Globus pallidus (tissue), 1 donor: ENCODE data around the gene JOSD2.
A peak's percentile ranks its signal among the peaks of the same experiment; 100 is the strongest.

Experiments used
- DNase-seq: peaks from one replicate; pipeline ENCODE4 v3.0.0-alpha.2; 2015; ENCODE audit warnings: low spot score

The JOSD2 gene, protein sequence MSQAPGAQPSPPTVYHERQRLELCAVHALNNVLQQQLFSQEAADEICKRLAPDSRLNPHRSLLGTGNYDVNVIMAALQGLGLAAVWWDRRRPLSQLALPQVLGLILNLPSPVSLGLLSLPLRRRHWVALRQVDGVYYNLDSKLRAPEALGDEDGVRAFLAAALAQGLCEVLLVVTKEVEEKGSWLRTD

DNA sequence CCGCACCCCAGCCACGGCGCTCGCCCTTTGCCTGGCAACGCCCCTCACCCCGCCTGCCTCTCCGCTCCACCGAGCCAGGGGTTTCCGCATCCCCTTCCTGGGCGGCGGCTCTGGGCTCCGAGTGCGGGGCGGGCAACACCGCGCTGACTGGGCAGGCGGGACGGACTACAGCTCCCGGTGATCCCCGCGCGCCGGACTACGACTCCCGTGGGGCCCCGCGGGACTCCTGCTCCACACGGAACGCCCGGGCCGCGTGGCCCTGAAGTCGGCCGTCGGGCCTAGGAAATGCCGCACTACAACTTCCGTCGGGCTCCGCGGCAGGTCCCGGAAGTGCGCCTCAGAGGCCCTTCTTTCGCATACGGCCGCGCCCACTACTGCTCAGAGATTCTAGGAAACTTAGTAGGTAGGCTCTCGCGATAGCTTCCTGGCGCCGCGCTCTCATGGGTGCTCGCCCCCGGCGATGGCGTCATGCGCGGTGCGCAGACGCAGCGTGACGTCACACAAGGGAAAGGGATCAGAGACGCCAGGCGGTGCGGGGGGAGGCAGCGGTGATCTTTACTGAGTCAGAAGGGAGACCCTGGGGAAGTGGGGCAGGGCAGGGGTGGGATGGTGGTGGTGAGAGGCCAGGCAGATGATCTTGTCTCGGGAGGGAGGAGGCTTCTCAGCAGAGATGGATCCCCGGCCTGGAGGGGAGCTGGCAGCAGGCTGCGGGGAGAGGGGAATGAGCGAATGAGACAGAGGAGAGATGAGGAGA lies at the start of gene JOSD2:
TSS of gene JOSD2 (minus strand) at position 123 of the 754 bp plus-strand sequence. CDS start 760 bp downstream, outside the sequence.
- peak; percentile 99 for DNase-seq

DNA sequence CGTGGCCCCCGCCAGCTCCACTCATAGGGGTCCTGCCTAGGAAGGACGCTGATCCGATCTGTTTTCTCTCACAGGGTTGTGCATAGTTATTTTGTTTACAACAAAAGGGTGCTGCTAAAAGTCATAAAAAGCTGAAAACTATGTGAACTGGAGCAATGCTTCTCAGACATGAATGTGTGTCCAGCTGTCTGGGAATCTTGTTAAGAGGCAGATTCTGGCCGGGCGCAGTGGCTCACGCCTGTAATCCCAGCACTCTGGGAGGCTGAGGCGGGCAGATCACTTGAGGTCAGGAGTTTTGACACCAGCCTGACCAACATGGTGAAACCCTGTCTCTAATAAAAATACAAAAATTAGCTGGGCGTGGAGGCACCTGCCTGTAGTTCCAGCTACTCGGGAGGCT lies 48.6 kb upstream of the JOSD2 start:
- no peak for DNase-seq

DNA sequence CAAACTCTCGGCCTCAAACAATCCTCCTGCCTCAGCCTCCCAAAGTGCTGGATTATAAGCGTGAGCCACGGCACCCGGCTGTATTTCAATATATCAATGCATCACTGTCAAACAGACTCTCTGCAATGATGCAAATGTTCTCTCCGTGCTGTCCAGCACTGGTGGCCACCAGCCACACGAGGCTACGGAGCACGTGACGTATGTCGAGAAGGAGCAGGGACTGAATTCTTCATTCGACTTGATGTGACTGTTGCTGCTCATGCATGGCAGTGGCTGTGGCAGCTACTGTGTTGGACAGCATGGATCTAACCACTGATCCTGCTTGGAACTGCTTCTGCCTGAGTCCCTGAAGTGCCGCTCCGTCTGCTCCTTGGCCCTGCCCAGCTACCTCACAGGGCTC lies 47.5 kb upstream of the JOSD2 start:
- DNase-seq, result no peak

DNA sequence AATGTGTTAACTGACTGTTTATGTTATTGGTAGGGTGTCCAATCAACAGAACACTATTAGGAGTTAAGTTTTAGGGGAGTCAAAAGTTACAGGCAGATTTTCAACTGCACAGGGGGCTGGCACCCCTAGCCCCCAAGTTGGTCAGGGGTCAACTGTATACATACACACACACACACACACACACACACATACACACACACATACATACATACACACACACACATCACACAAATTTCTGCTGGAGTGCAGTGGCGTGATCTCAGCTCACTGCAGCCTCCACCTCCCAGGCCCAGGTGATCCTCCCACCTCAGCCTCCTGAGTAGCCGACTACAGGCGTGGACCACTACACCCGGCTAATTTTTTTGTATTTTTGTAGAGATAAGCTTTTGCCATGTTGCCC lies 47.0 kb upstream of the JOSD2 start:
- no peak for DNase-seq

DNA sequence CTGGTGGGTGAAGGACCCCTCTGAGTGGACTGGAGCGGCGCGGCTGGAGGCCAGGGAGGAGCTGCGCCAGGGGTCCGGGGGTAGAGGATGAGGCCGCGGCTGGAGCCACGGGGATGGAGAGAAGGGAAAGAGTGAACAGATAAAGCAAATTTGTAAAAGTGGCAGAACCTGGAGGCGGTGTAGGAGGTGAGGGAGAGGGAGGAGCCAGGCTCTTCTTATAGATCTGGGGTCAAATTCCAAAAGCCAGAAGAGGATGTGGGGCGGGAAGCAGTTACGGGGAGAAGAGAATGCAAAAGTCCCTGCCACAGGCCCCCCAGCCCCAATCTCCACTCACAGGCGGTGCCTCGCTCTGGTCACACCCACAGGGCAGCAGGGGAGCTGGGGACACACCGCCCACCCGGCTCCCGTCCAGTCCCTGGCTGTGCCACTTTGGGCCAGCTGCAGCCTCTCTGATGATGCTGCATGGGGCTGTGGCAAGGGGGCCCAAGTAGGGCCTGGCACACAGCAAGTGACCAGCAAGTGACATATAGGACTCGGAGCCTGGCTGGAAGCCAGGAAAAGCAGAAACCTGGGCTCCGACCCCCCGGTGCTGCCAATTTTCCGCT lies 46.1 kb upstream of the JOSD2 start:
- no peak for DNase-seq

DNA sequence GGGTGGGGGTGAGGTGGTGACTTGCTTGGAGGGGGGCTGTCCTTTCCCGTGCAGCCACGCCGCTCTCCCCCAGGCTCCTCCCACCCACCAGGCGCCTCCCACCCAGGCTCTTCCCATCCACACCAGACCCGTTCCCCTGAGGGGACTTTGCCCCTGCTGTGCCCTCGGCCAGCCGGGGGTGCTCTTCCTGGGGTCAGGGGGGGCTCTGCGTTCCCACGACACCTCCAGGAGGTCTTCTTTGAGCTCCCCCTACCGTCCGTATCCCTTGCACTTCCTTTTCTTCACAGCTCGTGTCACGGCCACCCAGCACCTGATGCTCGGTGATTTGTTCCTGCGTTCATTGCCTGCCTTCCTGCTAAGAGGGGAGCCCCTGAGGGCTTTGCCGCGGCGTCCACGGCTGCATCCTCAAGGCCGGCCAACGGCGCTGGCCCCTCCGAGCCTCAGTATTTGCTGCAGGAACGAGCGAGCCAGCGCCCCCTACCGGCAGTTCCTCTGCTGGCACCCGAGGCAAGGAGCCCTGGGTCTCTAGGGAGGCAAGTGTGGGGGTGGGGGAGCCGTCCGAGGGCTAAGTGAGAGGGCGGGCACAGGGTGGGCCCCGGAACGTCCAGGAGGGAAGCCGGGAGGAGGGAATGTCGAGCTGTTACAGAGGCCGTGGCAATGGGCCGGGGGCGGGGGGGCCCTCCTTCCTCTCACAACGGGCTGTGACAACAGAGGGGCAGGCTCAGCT lies 45.5 kb upstream of the JOSD2 start:
- DNase-seq, result peak; percentile 75

DNA sequence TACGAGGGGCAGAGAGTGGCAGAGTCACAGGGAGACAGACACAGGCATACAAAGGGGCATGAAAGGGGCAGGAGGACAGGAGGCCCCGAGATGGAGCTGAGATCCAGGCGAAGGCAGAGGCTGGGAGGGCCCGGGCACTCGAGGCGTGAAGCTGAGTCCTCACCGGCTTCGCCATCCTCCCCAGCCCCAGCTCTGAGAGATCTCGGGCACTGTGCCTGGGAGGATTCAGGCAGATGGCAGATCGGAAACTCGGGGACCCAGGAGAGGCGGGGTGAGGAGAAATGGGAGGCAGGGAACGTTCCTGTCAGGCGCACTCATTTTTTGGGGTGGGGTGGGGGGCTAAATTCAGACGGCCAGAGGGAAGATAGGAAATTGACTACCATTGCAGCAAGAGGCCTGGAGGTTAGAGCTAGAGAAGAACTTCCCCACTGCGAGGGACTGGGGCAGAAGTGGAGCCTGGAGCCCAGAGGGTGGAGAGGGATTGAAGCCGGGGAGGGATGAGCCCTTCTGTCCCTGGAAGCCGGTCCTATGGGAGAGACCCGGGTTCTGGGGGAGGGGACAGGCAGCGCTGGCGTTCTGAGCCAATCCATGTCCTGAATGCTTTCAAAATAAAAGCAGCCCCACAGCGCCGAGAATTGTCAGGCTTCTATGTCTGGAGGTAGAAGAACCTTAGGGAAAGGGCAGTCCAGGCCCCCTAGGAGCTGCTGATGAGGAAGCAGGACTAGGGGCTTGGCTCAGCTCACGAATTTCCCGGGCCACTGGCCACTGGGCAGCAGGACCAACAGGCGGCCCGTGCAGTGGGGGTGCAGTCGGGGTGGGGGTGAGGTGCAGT lies 44.7 kb upstream of the JOSD2 start:
- DNase-seq, result no peak

DNA sequence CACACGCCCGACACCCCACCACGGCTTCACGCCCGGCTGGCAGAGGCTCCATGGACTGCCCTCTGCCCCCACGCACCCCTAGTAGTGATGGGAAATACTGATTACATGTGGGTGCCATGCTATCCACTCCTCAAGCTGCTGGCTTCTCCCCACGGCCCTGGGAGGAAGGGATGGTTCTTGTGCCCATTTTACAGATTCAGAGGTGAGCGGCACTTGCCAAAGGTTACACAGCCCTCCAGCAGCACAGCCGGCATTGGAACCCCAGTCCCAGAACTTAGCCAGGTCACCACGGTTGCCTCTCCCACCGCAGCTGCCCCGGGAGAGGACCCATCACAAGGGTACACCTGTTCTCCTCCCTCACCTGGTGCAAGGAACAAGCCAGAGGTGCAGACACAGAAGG lies 44.0 kb upstream of the JOSD2 start:
- no peak for DNase-seq

DNA sequence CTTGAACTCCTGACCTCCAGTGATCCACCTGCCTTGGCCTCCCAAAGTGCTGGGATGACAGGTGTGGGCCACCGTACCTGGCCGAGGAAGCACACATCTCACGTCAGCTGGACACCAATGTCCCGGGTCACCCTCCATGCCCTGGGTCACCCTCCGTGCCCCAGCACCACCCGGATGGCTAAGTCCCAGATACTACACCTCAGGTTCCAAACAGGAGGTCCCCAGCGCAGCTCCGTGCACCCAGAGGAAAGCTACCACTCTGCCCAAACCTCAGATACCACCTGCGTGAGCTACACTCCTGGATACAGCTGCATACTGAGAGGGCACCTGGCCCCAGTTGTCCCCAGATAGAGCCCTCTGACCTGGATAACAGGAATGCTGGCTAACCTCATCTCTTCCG lies 43.2 kb upstream of the JOSD2 start:
- DNase-seq, result no peak

DNA sequence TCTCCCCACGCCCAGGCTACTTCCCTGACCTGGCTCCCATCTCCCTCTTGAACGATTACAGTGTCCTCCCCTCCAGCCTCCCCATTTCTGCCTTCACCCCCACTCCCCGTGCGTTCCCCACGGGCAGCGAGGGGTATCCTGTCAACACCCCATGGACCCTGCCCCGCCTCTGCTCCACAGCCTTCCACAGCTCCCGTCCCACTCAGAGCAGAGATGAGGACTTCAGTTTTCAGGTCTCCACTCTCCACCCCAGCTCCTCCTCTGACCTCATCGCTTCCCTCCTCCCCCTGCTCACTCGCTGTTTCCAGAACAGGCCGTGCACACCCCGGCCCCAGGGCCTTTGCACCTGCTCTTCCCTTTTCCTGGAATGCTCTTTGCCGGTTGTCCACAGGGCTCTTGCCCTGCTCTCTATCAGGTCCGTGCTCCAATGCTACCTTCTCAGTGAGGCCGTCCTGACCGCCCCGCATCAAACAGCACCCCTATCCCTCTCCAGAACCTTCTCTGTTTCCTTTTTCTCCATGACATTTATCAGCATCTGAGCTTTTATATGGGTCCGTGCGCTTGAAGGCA lies 42.2 kb upstream of the JOSD2 start:
- DNase-seq, result no peak

DNA sequence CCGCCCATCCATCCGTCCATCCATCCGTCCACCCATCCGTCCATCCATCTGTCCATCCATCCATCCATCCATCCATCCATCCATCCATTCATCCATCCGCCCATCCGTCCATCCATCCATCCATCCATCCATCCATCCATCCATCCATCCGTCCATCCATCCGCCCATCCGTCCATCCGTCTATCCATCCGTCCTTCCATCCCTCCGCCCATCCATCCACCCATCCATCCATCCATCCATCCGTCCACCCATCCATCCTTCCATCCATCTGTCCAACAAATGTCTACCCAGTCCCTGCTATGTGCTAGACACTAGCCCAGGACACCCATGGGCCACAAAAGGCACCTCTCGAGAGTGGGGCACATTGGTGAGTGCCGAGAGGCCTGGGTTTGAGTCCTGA lies 41.5 kb upstream of the JOSD2 start:
- no peak for DNase-seq

DNA sequence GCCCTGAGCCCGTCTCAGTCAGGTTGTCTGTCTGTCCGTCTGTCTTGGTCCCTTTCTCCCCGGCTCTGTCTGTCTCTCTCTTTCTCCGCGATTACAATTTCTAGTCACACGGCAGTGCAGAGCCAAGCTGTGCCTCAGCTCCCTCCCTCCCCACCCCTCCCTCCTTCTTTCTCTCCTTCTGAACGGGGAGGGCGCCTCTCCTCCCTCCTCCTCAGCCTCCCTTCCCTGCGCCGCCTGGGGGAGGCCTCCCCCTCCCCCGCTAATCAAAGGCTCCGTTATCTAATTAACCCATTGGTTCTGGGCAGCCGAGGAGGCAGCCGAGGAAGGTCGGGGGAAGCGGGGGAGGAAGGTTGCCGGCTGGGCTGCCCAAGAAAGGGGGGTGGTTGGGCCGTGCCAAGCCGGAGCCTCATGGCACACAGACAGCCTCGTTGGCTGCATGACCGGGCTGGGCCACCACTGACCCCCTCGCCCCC lies 40.8 kb upstream of the JOSD2 start:
- peak; percentile 87 for DNase-seq

DNA sequence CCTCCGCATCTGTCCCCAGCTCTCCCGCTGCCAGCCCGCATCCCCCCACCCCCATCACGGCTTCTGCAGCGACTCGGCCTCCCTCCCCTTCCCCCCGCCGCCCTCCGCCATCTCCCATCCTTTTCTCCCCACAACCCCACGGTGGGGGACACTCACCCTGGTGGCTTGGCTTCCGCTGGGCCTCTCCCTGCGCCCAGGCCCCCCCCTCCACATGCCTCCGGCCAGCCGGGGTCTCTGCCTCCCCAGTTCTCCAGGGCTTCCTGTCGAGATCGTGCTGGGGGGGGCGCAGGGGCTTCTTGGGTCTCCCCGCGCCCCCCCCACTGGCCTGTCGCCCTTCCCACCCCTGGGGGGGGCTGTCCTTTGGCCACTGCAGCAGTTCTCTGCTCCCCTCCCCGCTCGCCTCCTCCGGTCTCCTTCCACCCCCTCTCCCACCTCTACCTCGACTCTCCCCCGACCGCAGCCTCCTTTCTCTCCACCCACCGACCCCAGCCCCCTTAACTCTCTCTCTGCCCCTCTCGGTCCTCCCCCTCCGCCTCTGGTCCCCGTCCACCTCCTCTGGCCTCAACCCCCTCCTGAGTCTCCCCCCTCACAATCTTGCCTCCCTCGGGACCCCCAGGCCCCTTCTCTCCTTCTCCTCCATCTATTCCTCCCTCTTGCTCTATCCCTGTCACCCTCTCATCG lies 40.2 kb upstream of the JOSD2 start:
- peak; percentile 49 for DNase-seq

DNA sequence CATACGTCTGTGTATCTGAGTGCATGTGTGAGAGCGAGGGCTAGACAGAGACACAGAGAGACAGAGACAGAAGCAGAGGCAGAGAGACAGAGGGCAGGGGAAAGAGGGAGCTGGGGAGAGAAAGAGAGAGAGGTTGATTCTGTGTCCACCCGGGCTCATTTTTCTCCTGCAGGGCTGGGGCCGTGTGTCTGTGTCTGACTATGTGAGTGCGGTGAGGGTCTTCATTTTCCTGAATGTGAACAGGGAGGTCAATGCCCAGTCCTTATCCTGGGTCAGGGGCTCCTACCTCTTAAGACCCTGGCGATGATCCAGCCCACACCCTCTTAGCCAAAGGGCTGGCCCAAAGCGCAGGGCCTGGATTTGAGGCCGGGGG lies 39.6 kb upstream of the JOSD2 start:
- peak; percentile 53 for DNase-seq

DNA sequence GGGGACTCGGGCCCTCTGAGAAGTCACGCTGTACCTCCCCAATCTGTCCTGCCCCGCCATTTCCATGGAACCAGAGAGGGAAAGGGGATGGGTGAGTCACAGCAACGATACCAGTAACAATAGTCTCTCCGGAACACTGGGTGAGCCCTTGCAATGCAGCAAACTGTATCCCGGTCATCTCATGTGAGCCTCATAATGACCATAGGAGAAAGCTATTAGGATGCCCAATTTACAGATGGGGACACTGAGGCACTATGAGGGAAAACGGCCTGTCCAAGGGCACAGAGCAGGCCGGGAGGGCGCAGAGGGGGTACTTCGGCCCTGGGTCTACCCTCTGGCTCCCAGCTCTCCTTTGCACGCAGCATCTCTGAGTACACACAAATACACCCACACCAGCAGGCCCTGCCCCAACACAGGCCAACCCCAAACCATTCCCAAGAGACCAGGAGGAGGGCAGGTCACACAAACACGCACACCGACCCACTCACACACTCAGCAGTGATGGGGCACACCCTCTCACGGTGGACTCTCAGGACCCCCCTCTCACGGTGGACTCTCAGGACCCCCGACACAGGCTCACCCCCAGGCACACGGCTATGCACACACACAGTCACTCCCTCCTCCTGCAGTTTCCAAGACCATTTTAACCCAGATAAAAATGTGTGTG lies 39.1 kb upstream of the JOSD2 start:
- DNase-seq, result no peak

DNA sequence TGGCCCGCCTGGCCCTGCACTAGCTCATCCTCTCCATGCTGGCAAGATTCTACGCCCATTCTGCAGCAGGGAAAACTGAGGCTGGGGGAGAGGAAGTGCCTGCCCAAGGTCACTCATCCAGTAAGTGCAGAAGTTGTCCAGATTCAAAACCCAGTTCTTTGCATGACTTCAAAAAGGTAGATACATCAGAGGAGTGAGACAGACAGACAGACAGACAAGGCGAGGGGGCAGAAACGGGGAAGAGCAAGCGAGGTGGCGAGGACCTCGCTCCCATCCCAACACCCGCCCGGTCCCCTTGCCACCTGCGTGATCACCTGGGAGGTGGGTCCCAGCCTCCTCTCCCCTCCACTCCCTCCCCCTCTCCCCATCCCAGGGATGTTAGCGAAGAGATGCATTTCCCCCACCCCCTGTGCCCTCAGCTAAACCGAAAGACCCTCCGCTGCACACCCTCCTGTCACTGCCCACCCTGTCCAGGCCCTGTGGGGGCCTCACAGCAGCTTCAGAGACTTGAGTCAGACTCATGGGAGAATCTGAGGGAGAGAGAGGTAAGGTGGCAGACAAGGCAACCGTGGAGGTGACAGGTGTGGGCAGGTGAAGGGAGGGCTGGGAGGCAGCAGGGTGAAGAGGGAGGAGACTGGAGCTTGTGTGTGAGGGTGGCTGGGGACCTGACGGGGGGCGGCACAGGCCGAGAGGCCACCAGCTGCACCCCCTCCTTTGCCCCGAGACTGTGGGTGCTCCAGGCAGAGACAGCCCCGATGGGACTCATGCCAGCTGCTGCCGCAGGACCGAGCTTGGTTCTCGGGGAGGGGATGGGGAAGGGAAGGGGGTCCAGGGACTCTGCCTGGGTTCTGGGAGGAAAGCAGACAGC lies 38.3 kb upstream of the JOSD2 start:
- DNase-seq, result peak; percentile 50

DNA sequence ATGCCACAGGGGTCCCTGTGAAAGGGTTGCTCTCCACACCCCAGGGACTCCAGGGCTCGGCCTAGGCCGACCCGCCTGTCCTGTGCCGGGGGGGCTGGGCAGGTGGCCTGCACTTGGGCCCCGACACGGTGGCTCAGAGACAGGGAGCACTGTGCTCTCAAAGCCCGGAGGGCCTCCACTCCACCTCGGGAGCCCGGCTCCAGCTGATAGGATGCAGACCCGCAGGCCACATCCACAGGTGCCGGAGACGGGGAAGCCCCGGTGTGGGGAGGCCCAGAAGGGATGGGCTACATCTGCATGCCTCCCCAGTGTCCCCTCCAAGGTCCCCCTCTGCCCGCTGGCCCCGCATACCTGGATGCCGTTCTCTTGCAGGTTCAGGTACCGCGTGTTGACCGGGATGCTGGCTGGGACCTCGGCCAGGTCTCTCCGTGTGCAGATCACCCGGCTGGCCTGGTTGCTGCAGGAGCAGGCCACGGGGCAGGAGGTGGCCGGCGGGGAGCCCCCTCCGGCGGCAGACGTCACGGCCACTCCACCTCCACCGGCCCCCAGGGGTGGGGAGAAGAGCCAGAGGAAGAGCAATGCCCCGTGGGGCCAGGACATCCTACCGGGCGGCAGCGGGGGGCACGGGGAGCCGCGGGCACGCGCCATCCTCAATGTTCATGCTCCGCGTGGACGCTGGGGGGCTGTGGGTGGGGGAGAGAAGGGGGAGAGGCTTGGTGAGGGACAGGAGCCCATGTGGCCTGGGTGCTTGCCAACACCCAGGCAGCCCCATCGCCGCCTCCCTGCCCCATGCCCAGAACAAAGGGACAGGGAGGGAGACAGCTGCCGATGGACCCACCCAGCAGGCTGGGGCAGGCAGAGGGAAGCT lies 37.4 kb upstream of the JOSD2 start:
- DNase-seq, result peak; percentile 89
